ENCODE measurements around the gene SMOC2. TPM values are rescaled to one million over a fixed set of nuclear protein-coding genes. Genes with fewer than 3 reads are reported as not detected.

Gene SMOC2
- total RNA-seq, 1 donor from 2014 or later, result not detected

- H3K27me3 ChIP-seq (ENCODE audit: control insufficient read depth, insufficient read depth, low read length), result peaks cover 10% of the 10 kb centered on the region
- no peak for DNase-seq (ENCODE audit: low read depth)
- TF ChIP-seq, protein P1, sequence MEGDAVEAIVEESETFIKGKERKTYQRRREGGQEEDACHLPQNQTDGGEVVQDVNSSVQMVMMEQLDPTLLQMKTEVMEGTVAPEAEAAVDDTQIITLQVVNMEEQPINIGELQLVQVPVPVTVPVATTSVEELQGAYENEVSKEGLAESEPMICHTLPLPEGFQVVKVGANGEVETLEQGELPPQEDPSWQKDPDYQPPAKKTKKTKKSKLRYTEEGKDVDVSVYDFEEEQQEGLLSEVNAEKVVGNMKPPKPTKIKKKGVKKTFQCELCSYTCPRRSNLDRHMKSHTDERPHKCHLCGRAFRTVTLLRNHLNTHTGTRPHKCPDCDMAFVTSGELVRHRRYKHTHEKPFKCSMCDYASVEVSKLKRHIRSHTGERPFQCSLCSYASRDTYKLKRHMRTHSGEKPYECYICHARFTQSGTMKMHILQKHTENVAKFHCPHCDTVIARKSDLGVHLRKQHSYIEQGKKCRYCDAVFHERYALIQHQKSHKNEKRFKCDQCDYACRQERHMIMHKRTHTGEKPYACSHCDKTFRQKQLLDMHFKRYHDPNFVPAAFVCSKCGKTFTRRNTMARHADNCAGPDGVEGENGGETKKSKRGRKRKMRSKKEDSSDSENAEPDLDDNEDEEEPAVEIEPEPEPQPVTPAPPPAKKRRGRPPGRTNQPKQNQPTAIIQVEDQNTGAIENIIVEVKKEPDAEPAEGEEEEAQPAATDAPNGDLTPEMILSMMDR (IDR thresholded peaks at IDR 0.05; ENCODE audit: insufficient read depth, low read length, poor library complexity, severe bottlenecking), result no peak
- H3K36me3 ChIP-seq (ENCODE audit: control insufficient read depth, insufficient read depth, low read length), result no peaks in the 10 kb centered on the region
- H3K4me3 ChIP-seq (ENCODE audit: low read depth, low read length), result no peak overlapping the region
Observed at GRCh38 chr6:168413018-168413720, 27.8 kb upstream of the SMOC2 start.

GRCh38 chr6:168413856-168414255 lies 27.1 kb upstream of the SMOC2 start:
- Histone ChIP-seq H3K36me3 (ENCODE audit: control insufficient read depth, insufficient read depth, low read length) (no peaks in the 10 kb centered on the region), H3K4me3 (ENCODE audit: low read depth, low read length) (no peak overlapping the region), H3K27me3 (ENCODE audit: control insufficient read depth, insufficient read depth, low read length) (peaks cover 16% of the 10 kb centered on the region)
- TF ChIP-seq, protein P1 (IDR thresholded peaks at IDR 0.05; ENCODE audit: insufficient read depth, low read length, poor library complexity, severe bottlenecking), result no peak
- DNase-seq (ENCODE audit: low read depth), result no peak

DNA sequence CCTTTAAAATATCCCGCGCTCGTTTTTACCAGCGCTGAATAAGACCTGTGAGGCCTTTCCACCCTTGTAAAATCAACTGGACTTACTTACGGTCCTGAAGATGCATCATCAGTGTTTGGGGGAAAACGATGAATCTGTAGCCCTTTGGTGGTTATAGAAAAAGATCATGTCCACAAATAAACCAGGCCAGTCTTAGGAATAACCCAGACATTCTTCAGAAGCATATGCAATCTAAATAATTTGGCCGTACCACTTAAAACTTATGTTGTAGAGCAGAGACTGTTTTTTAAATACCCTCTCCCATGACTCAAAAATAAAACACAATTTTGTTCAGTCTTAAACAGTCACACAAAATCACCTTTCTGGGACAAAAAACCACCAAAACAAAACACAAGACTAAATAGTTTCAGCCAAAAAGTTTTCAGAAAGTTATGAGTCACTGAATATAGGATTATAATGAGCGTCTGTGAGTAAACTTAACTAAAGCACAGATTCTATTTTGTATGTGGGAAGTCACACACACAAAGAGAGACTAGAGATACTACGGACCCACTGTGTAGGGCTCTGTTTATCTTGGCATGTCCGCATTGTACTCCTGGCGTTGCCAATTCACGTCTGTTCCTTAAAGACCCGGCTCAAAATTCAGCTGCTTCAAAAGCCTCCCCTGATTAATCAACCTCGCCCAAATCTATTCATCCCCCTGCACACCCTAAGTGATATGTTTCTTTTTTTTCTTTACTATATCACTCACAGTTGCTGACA lies 26.5 kb upstream of the SMOC2 start:
- Histone ChIP-seq H3K27me3 (ENCODE audit: control insufficient read depth, insufficient read depth, low read length) (peaks cover 22% of the 10 kb centered on the region), H3K36me3 (ENCODE audit: control insufficient read depth, insufficient read depth, low read length) (no peaks in the 10 kb centered on the region), H3K4me3 (ENCODE audit: low read depth, low read length) (no peak overlapping the region)
- TF ChIP-seq, protein P1 (IDR thresholded peaks at IDR 0.05; ENCODE audit: insufficient read depth, low read length, poor library complexity, severe bottlenecking), result no peak
- no peak for DNase-seq (ENCODE audit: low read depth)

DNA sequence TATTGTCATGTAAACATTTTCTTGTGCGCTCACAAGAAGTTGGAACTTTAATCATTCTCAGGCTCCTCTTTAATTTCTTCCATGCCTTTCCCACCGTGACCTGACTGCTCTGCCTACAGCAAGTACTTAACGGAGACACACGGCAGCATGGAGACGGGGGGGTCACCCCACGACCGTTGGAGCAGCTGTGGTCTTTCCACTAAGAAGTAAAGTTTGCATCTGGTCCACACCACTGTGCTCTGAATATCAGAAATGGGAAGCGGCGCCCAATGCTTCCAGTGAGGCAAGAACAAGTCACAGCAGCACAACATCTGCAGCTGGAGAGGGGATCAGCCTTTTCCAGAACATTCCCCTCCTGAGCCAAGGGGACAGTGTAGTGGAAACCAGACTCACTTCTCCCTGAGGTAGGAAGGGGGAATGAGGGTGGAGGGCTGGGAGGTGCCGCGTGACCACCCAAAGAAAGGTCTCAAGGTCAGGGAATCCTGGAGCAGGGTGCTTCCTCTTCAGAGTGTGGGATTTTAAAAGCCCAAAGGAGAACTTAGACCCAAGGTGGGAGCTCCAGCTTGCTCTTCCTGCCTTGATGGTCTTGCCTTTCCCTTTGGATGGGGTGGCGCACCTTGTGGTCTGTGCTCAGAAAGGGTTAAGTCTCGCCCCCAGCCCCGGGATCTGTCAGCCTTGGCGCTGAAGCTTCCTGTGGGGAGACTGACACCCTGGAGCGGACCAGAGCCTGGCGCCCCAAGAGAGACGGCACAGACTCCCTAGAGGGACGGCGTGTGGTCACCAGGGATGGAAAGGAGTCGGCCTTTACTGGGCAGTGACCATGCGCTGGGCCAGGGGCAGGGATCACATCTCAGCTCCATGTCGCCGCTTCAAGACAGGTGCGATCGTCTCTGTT lies 25.6 kb upstream of the SMOC2 start:
- DNase-seq (ENCODE audit: low read depth), result no peak
- TF ChIP-seq, protein P1 (IDR thresholded peaks at IDR 0.05; ENCODE audit: insufficient read depth, low read length, poor library complexity, severe bottlenecking), result no peak
- peaks cover 22% of the 10 kb centered on the region for H3K27me3 ChIP-seq (ENCODE audit: control insufficient read depth, insufficient read depth, low read length)
- H3K36me3 ChIP-seq (ENCODE audit: control insufficient read depth, insufficient read depth, low read length), result no peaks in the 10 kb centered on the region
- no peak overlapping the region for H3K4me3 ChIP-seq (ENCODE audit: low read depth, low read length)

GRCh38 chr6:168415993-168416530 lies 24.9 kb upstream of the SMOC2 start:
- Histone ChIP-seq H3K36me3 (ENCODE audit: control insufficient read depth, insufficient read depth, low read length) (no peaks in the 10 kb centered on the region), H3K4me3 (ENCODE audit: low read depth, low read length) (no peak overlapping the region), H3K27me3 (ENCODE audit: control insufficient read depth, insufficient read depth, low read length) (peaks cover 22% of the 10 kb centered on the region)
- TF ChIP-seq, protein P1 (IDR thresholded peaks at IDR 0.05; ENCODE audit: insufficient read depth, low read length, poor library complexity, severe bottlenecking), result no peak
- DNase-seq (ENCODE audit: low read depth), result no peak

Measured in kidney epithelial cell (primary cell).